ENCODE results near the gene TIGD1.

TIGD1 gene

GRCh38 chr2:232569541-232569940 lies 19.2 kb upstream of the TIGD1 start:
- TF ChIP-seq, protein P1, sequence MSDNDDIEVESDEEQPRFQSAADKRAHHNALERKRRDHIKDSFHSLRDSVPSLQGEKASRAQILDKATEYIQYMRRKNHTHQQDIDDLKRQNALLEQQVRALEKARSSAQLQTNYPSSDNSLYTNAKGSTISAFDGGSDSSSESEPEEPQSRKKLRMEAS (IDR thresholded peaks at IDR 0.05; ENCODE audit: low read depth, low read length): no peak
- TF ChIP-seq CTCF (IDR thresholded peaks at IDR 0.05; ENCODE audit: low read depth, low read length) (no peak), MYC (IDR thresholded peaks at IDR 0.05; ENCODE audit: low read depth, low read length) (no peak), POLR2A (IDR thresholded peaks at IDR 0.05; ENCODE audit: extremely low read depth, insufficient read length) (no peak)
- H3K4me3 ChIP-seq (ENCODE audit: low read depth, low read length): no peak overlapping the region
- DNase-seq (ENCODE audit: low read depth): no peak

DNA sequence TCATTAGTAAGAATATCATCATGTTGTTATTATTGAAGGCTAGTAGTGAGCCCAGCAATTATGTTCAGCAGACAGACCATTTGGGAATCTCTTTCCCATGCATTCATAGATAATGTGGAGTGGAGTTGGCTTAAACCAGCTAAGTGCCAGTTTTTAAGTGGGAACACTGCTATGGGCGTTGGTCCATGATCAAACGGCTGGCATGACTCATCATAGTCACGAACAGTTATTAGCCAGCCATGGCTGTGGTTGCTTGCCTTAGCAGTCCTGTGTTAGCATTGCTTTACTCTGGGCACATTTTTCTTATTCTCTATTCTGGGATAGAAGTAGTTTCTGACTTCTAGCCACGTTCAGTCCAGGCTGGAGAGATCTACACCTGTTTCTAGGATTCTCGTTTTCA lies 17.8 kb upstream of the TIGD1 start:
- peak; percentile 29 for DNase-seq (ENCODE audit: low read depth)
- H3K4me3 ChIP-seq (ENCODE audit: low read depth, low read length): no peak overlapping the region
- TF ChIP-seq POLR2A (IDR thresholded peaks at IDR 0.05; ENCODE audit: extremely low read depth, insufficient read length): no peak
- TF ChIP-seq CTCF (IDR thresholded peaks at IDR 0.05; ENCODE audit: low read depth, low read length): no peak
- TF ChIP-seq, protein P1 (IDR thresholded peaks at IDR 0.05; ENCODE audit: low read depth, low read length): no peak
- TF ChIP-seq MYC (IDR thresholded peaks at IDR 0.05; ENCODE audit: low read depth, low read length): no peak

- no peak for TF ChIP-seq POLR2A (IDR thresholded peaks at IDR 0.05; ENCODE audit: extremely low read depth, insufficient read length)
- TF ChIP-seq MYC (IDR thresholded peaks at IDR 0.05; ENCODE audit: low read depth, low read length): no peak
- no peak for TF ChIP-seq CTCF (IDR thresholded peaks at IDR 0.05; ENCODE audit: low read depth, low read length)
- TF ChIP-seq, protein P1 (IDR thresholded peaks at IDR 0.05; ENCODE audit: low read depth, low read length): no peak
- DNase-seq (ENCODE audit: low read depth): no peak
- H3K4me3 ChIP-seq (ENCODE audit: low read depth, low read length): no peak overlapping the region
Observed at GRCh38 chr2:232567721-232568120, 17.4 kb upstream of the TIGD1 start.

- no peak for TF ChIP-seq POLR2A (IDR thresholded peaks at IDR 0.05; ENCODE audit: extremely low read depth, insufficient read length)
- TF ChIP-seq, protein P1 (IDR thresholded peaks at IDR 0.05; ENCODE audit: low read depth, low read length): no peak
- no peak for TF ChIP-seq CTCF (IDR thresholded peaks at IDR 0.05; ENCODE audit: low read depth, low read length)
- TF ChIP-seq MYC (IDR thresholded peaks at IDR 0.05; ENCODE audit: low read depth, low read length): no peak
- no peak overlapping the region for H3K4me3 ChIP-seq (ENCODE audit: low read depth, low read length)
- DNase-seq (ENCODE audit: low read depth): no peak
Observed at GRCh38 chr2:232563580-232563979, 13.2 kb upstream of the TIGD1 start.

DNA sequence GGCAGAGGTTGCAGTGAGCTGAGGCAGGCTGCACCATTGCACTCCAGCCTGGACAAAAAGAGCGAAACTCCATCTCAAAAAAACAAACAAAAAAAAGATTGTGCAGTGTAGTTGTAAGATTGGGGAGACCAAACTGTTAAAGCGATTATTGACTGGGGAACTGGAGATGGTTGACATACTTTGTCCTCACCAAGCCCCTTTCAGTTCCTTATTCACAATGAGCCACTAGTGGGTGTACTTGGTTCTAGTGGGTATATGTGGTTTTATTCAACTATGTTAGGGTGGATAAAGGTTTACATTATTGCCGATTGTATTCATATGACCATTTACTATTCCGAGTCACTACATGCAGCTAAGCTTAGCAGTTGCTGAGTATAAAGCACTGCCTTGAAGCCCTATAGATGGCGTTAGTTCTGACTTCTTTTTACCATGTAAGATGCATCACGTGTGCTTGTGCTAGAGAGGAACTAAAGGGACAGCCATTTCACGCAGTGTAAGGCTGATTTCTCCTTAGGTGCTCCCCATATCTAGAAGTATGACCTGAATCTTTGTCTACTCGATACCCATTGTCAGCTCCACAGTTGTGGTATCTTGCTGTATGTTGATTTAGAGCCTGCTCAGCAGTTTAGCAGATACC lies 12.3 kb upstream of the TIGD1 start:
- DNase-seq (ENCODE audit: low read depth): no peak
- TF ChIP-seq MYC (IDR thresholded peaks at IDR 0.05; ENCODE audit: low read depth, low read length): no peak
- no peak for TF ChIP-seq CTCF (IDR thresholded peaks at IDR 0.05; ENCODE audit: low read depth, low read length)
- H3K4me3 ChIP-seq (ENCODE audit: low read depth, low read length): no peak overlapping the region

DNA sequence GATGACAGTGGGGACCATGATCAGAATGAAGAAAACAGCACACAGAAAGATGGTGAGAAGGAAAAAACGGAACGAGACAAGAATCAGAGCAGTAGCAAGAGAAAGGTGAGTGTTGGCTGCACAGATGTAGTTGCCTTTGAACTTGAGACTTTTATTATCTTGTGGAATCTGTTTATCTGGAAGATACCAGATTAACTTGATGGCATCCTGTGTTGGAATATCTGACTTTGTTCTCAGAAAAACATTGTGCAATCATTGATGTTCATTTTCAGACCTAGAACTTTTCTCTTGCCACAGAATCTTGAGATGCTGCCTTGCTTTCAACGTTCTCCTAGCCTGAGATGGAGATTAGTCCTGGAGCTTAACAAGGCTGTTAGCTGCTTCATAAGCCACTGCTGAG lies 6.1 kb upstream of the TIGD1 start:
- no peak for DNase-seq (ENCODE audit: low read depth)
- no peak for TF ChIP-seq POLR2A (IDR thresholded peaks at IDR 0.05; ENCODE audit: extremely low read depth, insufficient read length)
- no peak for TF ChIP-seq MYC (IDR thresholded peaks at IDR 0.05; ENCODE audit: low read depth, low read length)
- TF ChIP-seq, protein P1 (IDR thresholded peaks at IDR 0.05; ENCODE audit: low read depth, low read length): no peak
- no peak for TF ChIP-seq CTCF (IDR thresholded peaks at IDR 0.05; ENCODE audit: low read depth, low read length)

More for the DNA sequence above, 6.1 kb upstream of the TIGD1 start:
- no peak overlapping the region for H3K4me3 ChIP-seq (ENCODE audit: low read depth, low read length)
